B cell (primary cell): ENCODE measurements around the gene ABHD17C.

ENCODE experiments used
- EZH2 ChIP-seq: IDR thresholded peaks from 2 replicates; pipeline ENCODE4 v1.6.1; 2012; ENCODE audit warnings: borderline replicate concordance, low read depth, mild to moderate bottlenecking, moderate library complexity, low read length; ENCODE audit not compliant: insufficient read depth, poor library complexity, severe bottlenecking
- TF ChIP-seq, protein P1 (sequence below): fragments of 200-600 bp; IDR thresholded peaks from one replicate; pipeline ENCODE4 v1.8.0; 2022; ENCODE audit warnings: antibody characterized with exemption, mild to moderate bottlenecking

DNA sequence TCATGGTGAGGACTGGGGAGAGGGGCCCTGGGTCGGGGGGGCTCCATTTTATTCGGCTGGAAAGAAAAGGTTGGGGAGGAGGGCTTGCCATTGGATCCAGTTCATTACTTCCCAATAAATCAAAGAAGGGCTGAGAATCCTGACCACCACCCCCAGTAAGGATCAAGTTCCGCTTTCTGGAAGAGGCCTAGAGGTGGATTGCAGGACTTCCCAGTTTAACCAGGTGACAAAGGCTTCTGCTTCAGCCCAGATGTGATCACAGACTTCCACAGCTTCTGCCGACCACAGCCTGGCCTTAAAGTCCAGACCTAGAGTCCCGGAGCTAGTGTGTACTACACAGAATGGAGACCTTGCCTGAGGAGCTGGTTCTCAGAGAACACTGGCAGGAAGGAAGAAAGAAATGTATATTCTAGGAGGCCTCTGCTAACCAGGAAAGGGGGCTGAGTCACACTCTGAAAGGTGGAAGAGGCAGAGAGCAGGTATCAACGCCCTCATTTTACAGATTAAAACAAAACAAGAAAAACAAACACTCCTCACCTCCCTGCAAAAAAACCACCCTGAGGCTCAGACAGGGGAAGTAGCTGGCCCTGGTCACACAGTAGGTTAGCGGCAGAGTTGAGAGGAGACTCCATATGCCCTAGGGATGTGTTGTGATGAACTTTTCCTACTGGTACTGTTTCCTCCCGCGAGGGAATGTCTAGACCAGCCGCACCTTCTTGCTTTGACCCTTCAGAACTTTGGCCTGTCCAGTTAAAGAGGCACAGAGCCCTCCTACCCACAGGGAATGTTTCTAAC lies 82.9 kb downstream of the ABHD17C start:
- TF ChIP-seq, protein P1, sequence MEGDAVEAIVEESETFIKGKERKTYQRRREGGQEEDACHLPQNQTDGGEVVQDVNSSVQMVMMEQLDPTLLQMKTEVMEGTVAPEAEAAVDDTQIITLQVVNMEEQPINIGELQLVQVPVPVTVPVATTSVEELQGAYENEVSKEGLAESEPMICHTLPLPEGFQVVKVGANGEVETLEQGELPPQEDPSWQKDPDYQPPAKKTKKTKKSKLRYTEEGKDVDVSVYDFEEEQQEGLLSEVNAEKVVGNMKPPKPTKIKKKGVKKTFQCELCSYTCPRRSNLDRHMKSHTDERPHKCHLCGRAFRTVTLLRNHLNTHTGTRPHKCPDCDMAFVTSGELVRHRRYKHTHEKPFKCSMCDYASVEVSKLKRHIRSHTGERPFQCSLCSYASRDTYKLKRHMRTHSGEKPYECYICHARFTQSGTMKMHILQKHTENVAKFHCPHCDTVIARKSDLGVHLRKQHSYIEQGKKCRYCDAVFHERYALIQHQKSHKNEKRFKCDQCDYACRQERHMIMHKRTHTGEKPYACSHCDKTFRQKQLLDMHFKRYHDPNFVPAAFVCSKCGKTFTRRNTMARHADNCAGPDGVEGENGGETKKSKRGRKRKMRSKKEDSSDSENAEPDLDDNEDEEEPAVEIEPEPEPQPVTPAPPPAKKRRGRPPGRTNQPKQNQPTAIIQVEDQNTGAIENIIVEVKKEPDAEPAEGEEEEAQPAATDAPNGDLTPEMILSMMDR = no peak
- no peak for TF ChIP-seq EZH2
